Measurements from ENCODE around the gene FOXD4L1. TPM values are rescaled to one million over a fixed set of nuclear protein-coding genes. Genes with fewer than 3 reads are reported as not detected.
"Not testable (repeated sequence)": the region's sequence is repeated elsewhere in the genome, so short reads cannot be mapped to it uniquely, and the experiment has no call there.

Gene FOXD4L1
- polyA plus RNA-seq, 1 donor from 2014 or later: not detected

DNA sequence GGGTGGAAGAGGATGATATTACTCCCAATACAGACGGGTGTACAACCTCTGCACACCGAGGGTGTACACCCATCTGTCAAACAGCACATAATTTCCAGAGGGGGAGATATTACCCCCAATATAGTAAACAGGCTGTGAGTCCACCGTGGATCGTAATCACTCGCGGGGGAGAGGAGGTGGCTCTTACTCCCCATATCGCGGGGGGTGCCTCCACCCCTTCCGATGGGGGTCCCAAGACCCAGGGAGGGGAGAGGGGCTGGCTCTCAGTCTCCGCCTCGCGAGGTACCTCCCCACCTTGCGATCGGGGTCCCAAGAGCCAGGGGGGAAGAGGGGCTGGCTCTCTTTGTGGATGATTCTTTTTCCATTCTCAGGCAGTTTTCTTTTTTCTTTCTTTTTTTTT lies 13.4 kb downstream of the FOXD4L1 start:
- not testable (repeated sequence) for H3K36me3 Mint-ChIP-seq, H3K9me3 Mint-ChIP-seq, H3K27me3 Mint-ChIP-seq, H3K27ac Mint-ChIP-seq, H3K4me1 Mint-ChIP-seq, H3K4me3 Mint-ChIP-seq

DNA sequence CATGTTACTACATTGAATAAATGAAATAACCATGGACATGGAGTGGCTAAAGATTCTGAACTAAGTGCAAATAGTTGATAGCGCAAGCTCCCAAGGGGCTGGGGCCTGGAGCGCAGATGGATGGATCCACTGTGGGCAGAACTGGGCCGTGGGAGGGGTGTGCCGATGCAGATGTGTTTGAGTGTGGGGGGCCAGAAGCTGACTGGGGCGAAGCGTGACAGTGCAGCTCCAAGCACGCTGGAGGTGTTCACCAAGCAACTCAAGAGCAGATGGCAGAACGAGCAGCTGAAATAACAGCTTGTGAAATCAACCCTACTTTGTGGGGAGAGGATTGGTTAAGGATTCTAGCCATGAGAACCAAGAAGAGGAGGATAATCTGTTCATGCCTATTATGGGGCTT lies 17.0 kb downstream of the FOXD4L1 start:
- not testable (repeated sequence) for H3K27me3 Mint-ChIP-seq, H3K36me3 Mint-ChIP-seq, H3K4me3 Mint-ChIP-seq, H3K27ac Mint-ChIP-seq, H3K4me1 Mint-ChIP-seq, H3K9me3 Mint-ChIP-seq

DNA sequence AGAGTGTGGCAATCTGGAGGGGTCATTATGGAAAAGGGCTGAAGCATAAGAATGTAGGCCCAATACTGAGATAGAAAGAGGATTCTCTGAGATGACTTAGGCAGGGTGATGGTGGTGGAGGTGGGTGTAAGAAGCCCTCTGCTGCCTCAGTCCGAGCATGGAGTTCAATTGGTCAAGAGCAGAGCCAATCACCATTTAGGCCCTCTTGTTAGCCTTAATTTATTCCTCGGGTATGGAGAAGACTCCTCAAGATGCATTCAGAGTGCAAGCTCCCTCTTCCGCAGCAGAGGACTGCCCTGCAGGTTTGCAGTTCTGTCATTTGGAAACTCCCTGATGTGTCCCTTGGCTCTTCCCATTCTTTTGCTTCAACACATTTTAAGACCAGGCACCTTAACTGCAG lies 17.5 kb downstream of the FOXD4L1 start:
- not testable (repeated sequence) for H3K4me1 Mint-ChIP-seq, H3K9me3 Mint-ChIP-seq, H3K4me3 Mint-ChIP-seq, H3K27me3 Mint-ChIP-seq, H3K27ac Mint-ChIP-seq, H3K36me3 Mint-ChIP-seq

DNA sequence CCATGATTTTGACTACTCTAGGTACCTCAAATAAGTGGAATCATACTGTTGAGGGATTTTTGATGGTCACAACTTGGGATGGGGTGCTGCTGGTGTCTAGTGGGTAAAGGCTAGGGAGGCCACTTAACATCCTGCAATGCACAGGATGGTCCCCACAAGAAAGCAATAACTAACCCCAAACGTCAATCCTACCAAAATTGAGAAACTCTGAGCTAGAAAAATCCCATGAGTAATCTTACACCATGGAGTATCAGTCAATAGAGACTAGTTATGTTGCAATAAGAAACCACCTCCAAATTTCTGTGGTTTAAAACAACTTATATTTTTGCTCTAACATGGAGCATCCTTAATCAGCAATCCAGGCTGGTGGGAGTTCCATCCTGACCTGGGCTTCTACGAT lies 18.6 kb downstream of the FOXD4L1 start:
- not testable (repeated sequence) for H3K27ac Mint-ChIP-seq, H3K4me1 Mint-ChIP-seq, H3K4me3 Mint-ChIP-seq, H3K27me3 Mint-ChIP-seq, H3K36me3 Mint-ChIP-seq, H3K9me3 Mint-ChIP-seq

DNA sequence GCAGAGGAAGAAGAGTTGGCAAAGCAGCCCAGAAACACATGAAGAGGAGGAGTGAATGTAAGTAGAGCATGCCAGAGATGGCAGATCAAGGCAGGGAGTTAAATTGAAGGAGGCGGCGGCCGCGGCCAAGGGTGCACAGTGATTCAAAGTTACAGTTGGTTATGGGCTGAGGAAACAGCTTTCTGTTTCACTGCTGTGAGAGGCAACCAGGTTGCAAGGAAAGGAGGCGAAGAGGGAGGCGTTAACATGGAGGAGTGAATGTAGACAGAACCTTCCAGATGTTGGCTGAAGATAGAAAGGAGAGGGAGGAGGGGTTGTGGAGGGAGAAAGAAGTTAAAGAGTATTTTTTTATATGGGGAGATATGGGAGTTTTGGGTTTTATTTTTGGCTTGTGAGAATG lies 22.4 kb downstream of the FOXD4L1 start:
- not testable (repeated sequence) for H3K4me3 Mint-ChIP-seq, H3K36me3 Mint-ChIP-seq, H3K27me3 Mint-ChIP-seq, H3K4me1 Mint-ChIP-seq, H3K9me3 Mint-ChIP-seq, H3K27ac Mint-ChIP-seq

DNA sequence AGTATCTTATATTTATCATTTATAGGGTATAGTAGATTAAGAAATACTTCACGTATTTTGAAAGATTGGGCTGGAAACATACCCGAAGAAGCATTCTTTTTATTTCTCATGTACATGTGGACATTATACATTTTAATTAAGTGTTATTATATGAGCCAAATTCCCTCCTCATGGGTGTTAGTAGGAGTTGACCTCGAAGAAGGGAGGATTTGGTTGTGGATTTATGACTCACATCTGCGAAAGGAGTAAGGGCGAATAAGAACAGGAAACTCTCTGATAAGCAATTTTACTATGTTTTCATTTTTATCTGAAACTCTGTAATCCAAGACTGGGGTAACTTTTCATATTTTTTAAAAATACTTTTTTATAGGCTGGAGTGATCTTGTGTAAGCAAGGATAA lies 23.0 kb downstream of the FOXD4L1 start:
- not testable (repeated sequence) for H3K27me3 Mint-ChIP-seq, H3K9me3 Mint-ChIP-seq, H3K36me3 Mint-ChIP-seq, H3K27ac Mint-ChIP-seq, H3K4me1 Mint-ChIP-seq, H3K4me3 Mint-ChIP-seq

DNA sequence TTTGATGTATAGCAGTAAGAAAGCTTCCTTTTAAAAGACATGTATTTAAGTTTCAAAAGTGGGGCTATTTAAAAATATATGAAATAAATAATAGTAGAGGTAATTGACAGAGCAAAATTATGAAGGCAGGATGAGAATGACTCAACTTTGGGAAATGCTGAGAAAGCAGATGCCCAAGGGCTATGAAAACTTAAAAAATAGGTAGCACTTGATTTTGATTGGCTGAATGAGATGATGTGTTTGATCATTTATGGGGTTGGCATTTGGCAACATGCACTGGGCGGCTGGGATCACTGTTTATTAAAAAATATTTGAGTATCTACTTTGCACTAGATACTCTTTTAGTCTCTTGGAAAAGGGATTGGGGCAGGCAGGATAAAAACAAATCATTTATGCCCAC lies 26.5 kb downstream of the FOXD4L1 start:
- H3K9me3 Mint-ChIP-seq, H3K27ac Mint-ChIP-seq, H3K27me3 Mint-ChIP-seq, H3K4me3 Mint-ChIP-seq, H3K36me3 Mint-ChIP-seq, H3K4me1 Mint-ChIP-seq: not testable (repeated sequence)

DNA sequence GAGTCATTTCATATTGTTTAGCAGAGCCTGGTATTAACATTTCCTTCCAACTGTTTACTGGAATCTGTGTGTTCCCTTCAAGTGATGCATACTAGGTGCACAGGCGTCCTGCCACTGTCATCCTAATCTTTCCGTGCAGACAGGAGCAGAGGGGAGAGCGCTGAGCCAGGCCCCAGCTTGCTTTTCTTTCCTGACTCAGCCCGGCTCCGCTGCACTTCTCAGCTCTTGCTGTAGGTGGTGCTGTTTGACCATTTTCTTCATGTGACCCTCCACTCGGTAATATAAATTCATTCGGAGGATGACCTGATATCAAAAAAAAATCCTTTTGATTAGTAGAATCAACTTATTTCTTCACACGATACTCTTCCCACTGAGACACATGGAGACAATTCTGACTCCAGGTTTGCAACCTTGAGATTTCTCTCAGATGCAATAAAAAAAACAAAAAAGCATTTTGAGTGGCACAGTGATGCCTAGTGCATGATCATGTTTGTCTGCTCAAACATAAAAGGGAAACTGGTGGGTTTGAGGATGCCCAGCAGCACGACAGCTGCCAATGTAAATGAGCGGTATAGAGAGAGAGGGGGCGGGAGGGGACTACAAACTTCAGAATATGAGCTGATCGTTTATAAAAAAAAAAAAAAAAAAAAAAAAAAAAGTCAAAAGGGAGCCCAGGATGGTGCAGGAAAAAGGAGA lies 29.0 kb downstream of the FOXD4L1 start:
- H3K4me3 Mint-ChIP-seq, H3K4me1 Mint-ChIP-seq, H3K36me3 Mint-ChIP-seq, H3K9me3 Mint-ChIP-seq, H3K27ac Mint-ChIP-seq, H3K27me3 Mint-ChIP-seq: not testable (repeated sequence)

DNA sequence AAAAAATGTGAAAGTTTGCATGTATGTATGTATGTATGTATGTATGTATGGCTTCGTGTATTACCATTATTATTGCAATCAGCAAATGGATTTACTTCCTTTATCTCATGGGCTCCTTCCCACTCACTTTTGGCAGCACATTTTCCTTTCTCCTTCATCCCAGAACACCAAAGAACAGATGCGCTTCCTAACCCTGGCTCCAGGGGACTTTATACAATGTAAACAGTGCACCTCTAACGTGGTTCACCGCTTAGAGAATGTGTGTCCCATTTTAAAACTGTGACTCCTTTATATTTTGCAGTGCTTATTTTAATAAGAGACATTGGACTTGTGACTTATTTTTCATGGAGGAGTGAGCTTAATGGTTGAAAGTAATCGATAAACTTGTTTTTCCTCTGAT lies 29.7 kb downstream of the FOXD4L1 start:
- not testable (repeated sequence) for H3K4me1 Mint-ChIP-seq

DNA sequence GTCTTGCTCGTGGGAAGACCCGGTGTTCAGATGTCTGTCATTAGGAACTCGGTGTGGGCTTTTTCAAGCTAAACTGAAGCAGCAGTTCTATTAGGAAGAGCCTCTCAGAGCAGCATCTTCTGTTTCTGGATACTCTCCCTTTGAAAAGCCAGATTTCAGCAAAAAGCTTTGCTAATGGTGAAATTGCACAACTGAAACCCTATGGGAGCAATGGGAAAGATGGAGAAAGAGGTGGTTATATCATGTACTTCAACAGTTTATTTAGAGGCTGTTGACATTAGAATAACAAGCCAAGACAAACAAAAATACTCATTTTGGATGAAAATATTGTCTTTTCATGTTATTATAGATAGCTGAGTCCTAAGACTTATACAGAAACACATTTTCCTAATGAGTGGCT lies 30.4 kb downstream of the FOXD4L1 start:
- not testable (repeated sequence) for H3K36me3 Mint-ChIP-seq, H3K9me3 Mint-ChIP-seq, H3K4me3 Mint-ChIP-seq, H3K4me1 Mint-ChIP-seq, H3K27ac Mint-ChIP-seq, H3K27me3 Mint-ChIP-seq

More for the DNA sequence above, 29.7 kb downstream of the FOXD4L1 start:
- H3K9me3 Mint-ChIP-seq, H3K4me3 Mint-ChIP-seq, H3K27ac Mint-ChIP-seq, H3K27me3 Mint-ChIP-seq, H3K36me3 Mint-ChIP-seq: not testable (repeated sequence)

DNA sequence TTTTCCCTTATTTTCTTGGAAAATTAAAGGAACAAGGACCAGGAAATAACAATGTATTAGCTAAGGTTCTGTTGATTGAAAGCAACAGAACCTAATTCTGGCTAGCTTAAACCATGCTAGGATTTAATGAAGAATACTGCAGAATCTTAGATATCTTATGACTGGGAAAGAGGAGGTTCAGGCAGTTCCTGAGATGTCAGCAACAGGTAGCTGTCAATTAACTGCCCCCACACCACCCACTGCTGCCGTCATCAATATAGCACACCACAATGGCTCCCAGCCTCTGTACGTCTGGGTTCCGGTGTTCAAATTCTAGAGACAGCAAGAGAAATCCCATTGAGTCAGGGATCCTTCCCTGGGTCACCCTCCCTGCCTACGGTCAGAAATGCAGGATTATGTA lies 34.5 kb downstream of the FOXD4L1 start:
- H3K9me3 Mint-ChIP-seq, H3K4me3 Mint-ChIP-seq, H3K4me1 Mint-ChIP-seq, H3K27me3 Mint-ChIP-seq, H3K27ac Mint-ChIP-seq, H3K36me3 Mint-ChIP-seq: not testable (repeated sequence)

DNA sequence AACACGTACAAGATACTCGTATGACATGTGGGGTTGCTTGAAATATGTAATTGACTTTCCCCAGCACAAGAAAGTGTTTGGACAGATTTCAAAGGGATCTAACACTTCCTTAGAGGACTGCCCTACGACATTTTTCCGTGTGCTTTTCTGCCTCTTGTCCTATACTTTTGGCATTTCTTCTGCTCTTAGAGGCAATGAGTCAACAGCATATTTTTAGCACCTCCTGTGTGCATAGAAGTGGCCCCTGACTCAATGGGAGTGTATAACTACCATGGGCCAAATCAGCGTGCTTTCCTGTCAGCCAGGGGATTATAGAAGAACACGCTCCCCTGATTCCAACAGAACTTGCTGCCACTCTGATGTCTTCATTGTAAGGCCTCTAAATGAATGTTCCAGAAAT lies 38.1 kb downstream of the FOXD4L1 start:
- H3K4me3 Mint-ChIP-seq, H3K36me3 Mint-ChIP-seq: not testable (repeated sequence)

DNA sequence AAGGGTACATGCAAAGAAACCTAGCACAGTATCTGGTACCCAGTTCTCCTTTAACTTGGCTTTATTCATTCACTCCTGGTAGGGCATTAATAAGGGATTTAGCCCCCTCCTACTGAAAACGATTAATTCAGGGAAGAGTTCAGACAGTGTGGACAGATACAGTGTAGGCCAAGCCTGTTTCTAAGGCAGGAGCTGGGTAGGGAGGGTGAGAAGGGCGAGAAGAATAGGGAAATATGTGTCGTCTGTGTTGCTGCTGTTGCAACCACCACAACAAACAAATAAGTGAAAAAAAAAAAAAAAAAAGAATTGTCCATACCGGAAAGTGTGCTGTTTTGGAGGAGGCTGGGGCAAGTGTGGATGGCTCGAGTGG lies 42.4 kb downstream of the FOXD4L1 start:
- H3K9me3 Mint-ChIP-seq, H3K4me1 Mint-ChIP-seq, H3K27ac Mint-ChIP-seq, H3K36me3 Mint-ChIP-seq, H3K27me3 Mint-ChIP-seq: not testable (repeated sequence)
- H3K4me3 Mint-ChIP-seq: peak overlapping the region in 3 of 4 donors; percentile 66 to 80 (median 75)

More for the DNA sequence above, 38.1 kb downstream of the FOXD4L1 start:
- not testable (repeated sequence) for H3K27ac Mint-ChIP-seq, H3K4me1 Mint-ChIP-seq, H3K9me3 Mint-ChIP-seq, H3K27me3 Mint-ChIP-seq

DNA sequence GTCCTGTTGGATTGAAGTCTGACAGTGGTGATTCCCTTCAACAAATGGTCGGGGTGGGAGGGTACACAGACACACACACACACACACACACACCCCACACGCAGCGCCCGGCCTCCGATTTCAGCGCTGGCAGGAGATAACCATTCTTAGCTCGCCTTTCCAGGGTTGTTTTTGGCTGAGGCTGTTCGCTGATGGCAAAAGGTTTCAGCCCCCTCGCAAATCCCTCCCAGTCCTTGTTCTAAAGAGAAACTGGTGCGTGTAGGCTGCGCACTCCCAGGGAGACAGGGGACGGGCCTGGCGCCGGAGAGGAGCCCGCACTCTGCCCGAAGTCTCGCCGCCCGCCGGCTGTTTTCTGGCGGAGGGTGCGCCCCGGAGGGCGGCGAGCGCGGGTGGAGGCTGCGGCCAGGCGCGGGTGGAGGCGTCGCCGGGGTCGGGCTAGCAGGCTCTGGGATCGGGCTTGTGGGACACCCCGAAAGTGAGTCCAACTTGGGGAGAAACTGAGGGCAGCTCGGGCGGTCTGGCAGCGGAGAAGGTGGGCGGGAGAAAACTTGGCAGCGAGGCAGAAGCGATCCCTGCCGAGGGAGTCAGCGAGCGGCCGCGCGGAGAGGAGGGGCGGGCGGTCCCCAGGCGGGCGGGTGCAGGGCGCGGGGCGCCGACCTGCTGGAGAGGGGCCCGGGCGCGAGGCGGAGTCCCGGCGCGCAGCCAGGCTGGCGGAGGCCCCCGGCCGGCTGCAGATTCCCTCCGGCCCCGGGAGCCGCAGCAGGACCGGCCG lies 42.9 kb downstream of the FOXD4L1 start:
- peak overlapping the region in 3 of 4 donors; percentile 66 to 75 (median 74) for H3K4me3 Mint-ChIP-seq
- not testable (repeated sequence) for H3K4me1 Mint-ChIP-seq, H3K9me3 Mint-ChIP-seq, H3K27ac Mint-ChIP-seq, H3K36me3 Mint-ChIP-seq, H3K27me3 Mint-ChIP-seq

DNA sequence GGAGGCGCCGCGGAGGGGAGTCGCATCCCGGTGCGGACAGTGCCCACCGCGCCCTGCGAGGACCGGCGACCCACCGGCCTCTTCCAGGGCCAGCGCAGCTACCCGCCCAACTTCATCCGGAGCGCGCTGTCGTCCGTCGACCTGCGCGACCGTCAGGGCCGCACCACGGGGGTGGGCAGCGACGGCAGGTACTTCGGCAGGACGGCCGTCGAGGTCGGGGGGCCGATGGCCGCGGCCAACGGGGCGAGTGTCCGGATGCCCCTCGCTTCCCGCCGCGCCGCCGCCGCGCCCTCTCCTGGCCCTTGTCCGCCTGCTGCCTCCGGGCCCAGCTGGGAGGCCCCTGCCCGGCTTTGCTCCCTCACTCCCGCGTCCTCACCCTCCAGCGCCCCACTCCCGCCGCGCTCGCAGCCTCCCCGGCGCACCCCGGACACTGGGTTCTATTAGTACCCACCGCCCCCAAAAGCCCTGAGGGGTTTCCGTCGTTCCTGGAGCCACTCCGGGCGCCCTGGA lies 43.6 kb downstream of the FOXD4L1 start:
- H3K4me1 Mint-ChIP-seq, H3K4me3 Mint-ChIP-seq, H3K27me3 Mint-ChIP-seq, H3K36me3 Mint-ChIP-seq, H3K27ac Mint-ChIP-seq, H3K9me3 Mint-ChIP-seq: not testable (repeated sequence)

DNA sequence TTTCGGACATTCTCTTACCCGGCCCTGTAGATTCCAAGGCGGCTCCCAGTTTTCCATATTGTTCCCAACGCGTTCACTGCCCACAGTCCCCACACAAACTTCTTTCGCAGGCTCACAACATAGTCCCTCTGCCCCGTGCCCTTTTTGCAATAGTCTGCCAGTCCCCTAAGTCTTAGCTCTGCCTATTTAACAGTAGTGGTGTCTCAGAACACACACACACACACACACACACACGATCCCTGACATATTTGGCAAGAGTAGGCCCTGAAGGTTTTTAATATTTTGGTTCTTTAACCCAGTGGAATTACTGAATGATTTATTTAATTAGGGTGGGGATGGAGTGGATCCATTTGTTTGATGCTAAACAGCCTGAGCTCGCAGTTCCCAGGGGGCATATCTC lies 44.1 kb downstream of the FOXD4L1 start:
- not testable (repeated sequence) for H3K36me3 Mint-ChIP-seq, H3K27ac Mint-ChIP-seq, H3K27me3 Mint-ChIP-seq, H3K9me3 Mint-ChIP-seq, H3K4me3 Mint-ChIP-seq, H3K4me1 Mint-ChIP-seq

All from IgD-negative memory B cell (primary cell).